Endothelial cell of umbilical vein (primary cell): ENCODE results near the gene S100A9. TPM values are rescaled to one million over a fixed set of nuclear protein-coding genes. Genes with fewer than 3 reads are reported as not detected.

Source experiments
- BruUV-seq: library from RNA; stranded (reverse); fragments of 400-500 nt; replicated peaks from 2 replicates; lab custom pipeline; 2021; lab: Mats Ljungman, UMichigan
- CTCF ChIA-PET: fragments of 300-600, 350-600 bp; sonication (Branson Sonifier 250); formaldehyde crosslinking; loops from one replicate; lab custom pipeline; 2021; ENCODE audit warnings: antibody characterized with exemption, inconsistent platforms; lab: Charles Lee
- POLR2A ChIA-PET: fragments of 300-600, 350-600 bp; sonication (Branson Sonifier 250); formaldehyde crosslinking; loops from one replicate; lab custom pipeline; 2021; ENCODE audit warnings: antibody characterized with exemption, inconsistent platforms; lab: Charles Lee
- DNase-seq: peaks from one replicate; pipeline ENCODE4 v3.0.0-alpha.2; 2011; ENCODE audit warnings: low read depth, low spot score
- FAIRE-seq: peaks from 2 replicates; lab custom pipeline; 2011; peaks lifted over from hg19 to GRCh38; lab: Jason Lieb, UNC
- H2AFZ ChIP-seq: 2 replicates; pipeline ENCODE4 v1.6.0; 2012; ENCODE audit warnings: low read depth, low read length, control low read depth, inconsistent platforms
- H3K27ac ChIP-seq: 2 replicates; pipeline ENCODE4 v1.5.1; 2011; ENCODE audit warnings: low read depth, mild to moderate bottlenecking, control low read depth, low read length, moderate library complexity; ENCODE audit not compliant: insufficient read depth
- H3K27me3 ChIP-seq, 2 experiments: 2 replicates each; pipeline versions ENCODE4 v1.6.0 to v1.6.1; 2011; ENCODE audit warnings: low read length in 2 of 2, mixed read lengths in 1 of 2; ENCODE audit not compliant: control insufficient read depth in 2 of 2, insufficient read depth in 2 of 2
- H3K36me3 ChIP-seq, 2 experiments: 2 replicates in 1 of 2; 3 replicates in 1 of 2; pipeline ENCODE4 v1.5.1; 2011; ENCODE audit warnings: low read length in 2 of 2, mild to moderate bottlenecking in 1 of 2, moderate library complexity in 1 of 2; ENCODE audit not compliant: control insufficient read depth in 2 of 2, insufficient read depth in 2 of 2; ENCODE audit errors: extremely low read depth in 1 of 2
- H3K4me1 ChIP-seq: 3 replicates; pipeline ENCODE4 v1.5.1; 2011; ENCODE audit warnings: mild to moderate bottlenecking, low read length; ENCODE audit not compliant: control insufficient read depth, insufficient read depth; ENCODE audit errors: extremely low read depth
- H3K4me2 ChIP-seq: 2 replicates; pipeline ENCODE4 v1.6.1; 2011; ENCODE audit warnings: low read length, control low read depth, mixed read lengths; ENCODE audit not compliant: insufficient read depth
- H3K4me3 ChIP-seq, 3 experiments: fragments of 200-600 bp in 1 of 3; sonication (generic), shearing (Covaris generic) in 1 of 3; replicated peaks in 1 of 3; 2 replicates each; pipeline ENCODE4 v1.5.1; 2011 to 2016; ENCODE audit warnings: control low read depth in 3 of 3, low read length in 3 of 3, mild to moderate bottlenecking in 2 of 3, inconsistent platforms in 1 of 3, low read depth in 1 of 3, moderate library complexity in 1 of 3; ENCODE audit not compliant: insufficient read depth in 1 of 3
- H3K79me2 ChIP-seq: 2 replicates; pipeline ENCODE4 v1.6.0; 2012; ENCODE audit warnings: low read length, inconsistent platforms; ENCODE audit not compliant: control insufficient read depth, insufficient read depth
- H3K9ac ChIP-seq: replicated peaks from 2 replicates; pipeline ENCODE3; 2011; ENCODE audit warnings: low read length, control low read depth; ENCODE audit not compliant: insufficient read depth; ENCODE audit errors: extremely low read depth
- H3K9me1 ChIP-seq: replicated peaks from 3 replicates; pipeline ENCODE4 v1.6.0; 2011; ENCODE audit warnings: mild to moderate bottlenecking, low read length; ENCODE audit not compliant: control insufficient read depth, insufficient read depth; ENCODE audit errors: extremely low read depth
- H3K9me3 ChIP-seq: replicated peaks from 2 replicates; pipeline ENCODE4 v1.5.1; 2012; ENCODE audit warnings: low read length, inconsistent platforms; ENCODE audit not compliant: control insufficient read depth, insufficient read depth
- H4K20me1 ChIP-seq: replicated peaks from 2 replicates; pipeline ENCODE3; 2011; ENCODE audit warnings: mild to moderate bottlenecking, low read length; ENCODE audit not compliant: control insufficient read depth, insufficient read depth; ENCODE audit errors: extremely low read depth
- CTCF ChIP-seq, 2 donors: IDR thresholded peaks; 1 replicate in 1 of 2; 2 replicates in 1 of 2; pipeline ENCODE4 v1.5.1; 2011; ENCODE audit warnings: low read length in 2 of 2, mild to moderate bottlenecking in 2 of 2, moderate library complexity in 2 of 2, control low read depth in 1 of 2, inconsistent platforms in 1 of 2, low read depth in 1 of 2; ENCODE audit not compliant: insufficient read depth in 1 of 2; ENCODE audit errors: extremely low read depth in 1 of 2
- EZH2 ChIP-seq: IDR thresholded peaks from 2 replicates; pipeline ENCODE4 v1.6.1; 2012; ENCODE audit warnings: borderline replicate concordance, low read depth, mild to moderate bottlenecking, moderate library complexity, low read length, inconsistent platforms; ENCODE audit not compliant: severe bottlenecking
- FOS ChIP-seq: IDR thresholded peaks from 2 replicates; pipeline ENCODE4 v1.6.1; 2011; ENCODE audit warnings: mild to moderate bottlenecking, low read length, moderate library complexity, borderline replicate concordance; ENCODE audit not compliant: insufficient read depth
- GATA2 ChIP-seq: IDR thresholded peaks from 2 replicates; pipeline ENCODE4 v1.7.0; 2011; ENCODE audit warnings: low read depth, mild to moderate bottlenecking, moderate library complexity, mixed read lengths, low read length; ENCODE audit not compliant: insufficient read length, insufficient read depth
- JUN ChIP-seq: IDR thresholded peaks from 2 replicates; pipeline ENCODE4 v1.6.1; 2011; ENCODE audit warnings: borderline replicate concordance, low read depth; ENCODE audit not compliant: insufficient read length, insufficient read depth
- MAX ChIP-seq: IDR thresholded peaks from 2 replicates; pipeline ENCODE4 v1.6.1; 2011; ENCODE audit not compliant: insufficient read depth, insufficient read length
- MYC ChIP-seq: IDR thresholded peaks from one replicate; pipeline ENCODE4 v1.6.1; 2011; ENCODE audit warnings: mild to moderate bottlenecking, low read depth, low read length
- POLR2A ChIP-seq: IDR thresholded peaks from 2 replicates; pipeline ENCODE4 v1.6.1; 2012; ENCODE audit warnings: low read depth, mild to moderate bottlenecking, control low read depth, low read length
- POLR2AphosphoS5 ChIP-seq: IDR thresholded peaks from 2 replicates; pipeline ENCODE4 v1.6.1; 2012; ENCODE audit warnings: low read depth, mild to moderate bottlenecking, control low read depth, low read length, moderate library complexity; ENCODE audit not compliant: insufficient read depth
- dilution Hi-C: fragments of 300-500 bp; cut with MboI; formaldehyde crosslinking; loops from one replicate; pipeline ENCODE4 v1.15.0; 2019; ENCODE audit warnings: low sequenced_read_pairs; ENCODE audit not compliant: extremely low pct_ligation_motif_present
- intact Hi-C: fragments of 100-400 bp; cut with micrococcal nuclease; formaldehyde crosslinking; loops from one replicate; pipeline ENCODE4 v1.10.0; 2022
- polyA plus RNA-seq, 4 experiments: library from polyadenylated mRNA; depleted of rRNA in 3 of 4; stranded (reverse) in 3 of 4; unstranded in 1 of 4; fragments of >200 nt; gene quantifications; 2 replicates each; pipeline versions ENCODE4 v1.2.1 to v1.2.3, GENCODE V29; 2011 to 2012; ENCODE audit warnings: missing spikeins in 1 of 4
- total RNA-seq: library from RNA; stranded (reverse); gene quantifications from 2 replicates; pipeline ENCODE4 v1.2.3, GENCODE V29; 2021

S100A9 gene
- total and polyA plus RNA-seq, 2 donors (not counting 3 experiments of a cell fraction or from before 2014, with no cell fraction given): not detected

GRCh38 chr1:153309441-153309840 is 48.2 kb upstream of the S100A9 start:
- DNase-seq: no peak
- H2AFZ ChIP-seq: no peak overlapping the region
- no peaks in the 10 kb centered on the region for H3K9me1 ChIP-seq
- TF ChIP-seq CTCF (IDR thresholded peaks at IDR 0.05; ENCODE audit: extremely low read depth in 1 of 2, insufficient read depth in 1 of 2, low read depth in 1 of 2, low read length in 2 of 2) (no peak), MYC (no peak), JUN (no peak), GATA2 (no peak), POLR2A (no peak), POLR2AphosphoS5 (no peak), MAX (no peak), EZH2 (no peak), FOS (no peak)
- no peaks in the 10 kb centered on the region for H3K79me2 ChIP-seq
- H3K27me3 ChIP-seq: no peaks in the 10 kb centered on the region
- H4K20me1 ChIP-seq: no peaks in the 10 kb centered on the region
- BruUV-seq: no TSS peak
- no peaks in the 10 kb centered on the region for H3K9me3 ChIP-seq
- no peak overlapping the region for H3K4me3 ChIP-seq
- intact Hi-C loops: no loop called here
- no peaks in the 10 kb centered on the region for H3K36me3 ChIP-seq
- no peak overlapping the region for H3K4me2 ChIP-seq
- dilution Hi-C loops: no loop called here
- ChIA-PET POLR2A (no interaction called here), CTCF (no interaction called here)
- no peak overlapping the region for H3K27ac ChIP-seq
- no peak overlapping the region for H3K9ac ChIP-seq
- H3K4me1 ChIP-seq: no peaks in the 10 kb centered on the region
- FAIRE-seq: no peak
